Spleen (tissue), 11 donors: ENCODE results near the gene MFAP3L. TPM values are rescaled to one million over a fixed set of nuclear protein-coding genes. Genes with fewer than 3 reads are reported as not detected.

Experiments
- DNase-seq: peaks from one replicate; pipeline ENCODE4 v3.0.0-alpha.2; 2020
- H3K27ac ChIP-seq, 8 donors: fragments of 200-600 bp; sonication (generic) in 7 of 8; 1 replicate in 4 of 8; 2 replicates in 4 of 8; pipeline versions ENCODE4 v1.5.0 to v1.8.0; 2016 to 2021; ENCODE audit warnings: inconsistent platforms in 4 of 8, mild to moderate bottlenecking in 4 of 8, moderate library complexity in 1 of 8
- H3K27me3 ChIP-seq, 7 donors: fragments of 200-600 bp; sonication (generic) in 6 of 7; replicated peaks in 1 of 7; 1 replicate in 4 of 7; 2 replicates in 3 of 7; pipeline versions ENCODE4 v1.5.0 to v1.8.0; 2016 to 2021; ENCODE audit warnings: inconsistent platforms in 3 of 7, mild to moderate bottlenecking in 1 of 7
- H3K36me3 ChIP-seq, 6 donors: fragments of 200-600 bp; sonication (generic) in 5 of 6; 1 replicate in 4 of 6; 2 replicates in 2 of 6; pipeline versions ENCODE4 v1.5.0 to v1.8.0; 2016 to 2021; ENCODE audit warnings: inconsistent platforms in 2 of 6
- H3K4me1 ChIP-seq, 6 donors: fragments of 200-600 bp; sonication (generic) in 5 of 6; 1 replicate in 3 of 6; 2 replicates in 3 of 6; pipeline versions ENCODE4 v1.5.0 to v1.8.0; 2016 to 2021; ENCODE audit warnings: inconsistent platforms in 3 of 6
- H3K4me3 ChIP-seq, 8 donors: fragments of 200-600 bp; sonication (generic) in 7 of 8; 1 replicate in 4 of 8; 2 replicates in 4 of 8; pipeline versions ENCODE4 v1.5.0 to v1.8.0; 2016 to 2021; ENCODE audit warnings: inconsistent platforms in 4 of 8, mild to moderate bottlenecking in 4 of 8, moderate library complexity in 2 of 8
- H3K9me3 ChIP-seq, 8 donors: fragments of 200-600 bp; sonication (generic) in 7 of 8; 1 replicate in 4 of 8; 2 replicates in 4 of 8; pipeline versions ENCODE4 v1.5.0 to v1.8.0; 2016 to 2021; ENCODE audit warnings: inconsistent platforms in 4 of 8
- POLR2A ChIP-seq, 3 donors: fragments of 450-650 bp; IDR thresholded peaks; one replicate each; pipeline ENCODE4 v1.5.1; 2017; ENCODE audit warnings: antibody characterized with exemption in 3 of 3, mild to moderate bottlenecking in 1 of 3
- POLR2AphosphoS5 ChIP-seq, 3 donors: sonication (generic); formaldehyde crosslinking; IDR thresholded peaks; one replicate each; pipeline ENCODE4 v1.5.1; 2017; ENCODE audit warnings: antibody characterized with exemption in 3 of 3
- WGBS, 5 donors: extraction: QIAGEN DNeasy Blood & Tissue Kit in 3 of 5; methylation state at CpG; one replicate each; pipeline versions ENCODE4 v1.1.5 to v1.1.7; 2013 to 2018; 5-methylcytosine and 5-hydroxymethylcytosine counted together
- intact Hi-C: fragments of 100-400 bp; cut with DNase I; formaldehyde crosslinking; loops from one replicate; pipeline ENCODE4 v1.15.0; 2023; ENCODE audit warnings: low total_unique reads
- polyA plus RNA-seq, 3 donors: library from polyadenylated mRNA; stranded (reverse); fragments of 200-250 nt; gene quantifications; one replicate each; pipeline ENCODE4 v1.2.1, GENCODE V29; 2013
- total RNA-seq, 7 donors: library from RNA; depleted of rRNA in 3 of 7; stranded (reverse); fragments of >200 nt in 3 of 7; fragmentation: NEBNext Ultra II Directional in 4 of 7; extraction: Animal tissue kit (Norgen Biotek cat#: 25700) in 4 of 7; gene quantifications; one replicate each; pipeline versions ENCODE4 v1.1.0 to v1.2.1, GENCODE V29; 2016 to 2021
- TF ChIP-seq, protein P1 (sequence below), 11 experiments: fragments of 200-600 bp in 7 of 11; fragments of 450-650 bp in 4 of 11; sonication (generic) in 4 of 11; IDR thresholded peaks in 8 of 11; conservative IDR thresholded peaks in 3 of 11; 1 replicate in 7 of 11; 2 replicates in 4 of 11; pipeline versions ENCODE4 v1.4.0 to v1.8.0; 2016 to 2021; ENCODE audit warnings: antibody characterized with exemption in 11 of 11, inconsistent platforms in 4 of 11, mild to moderate bottlenecking in 1 of 11
- donor health status: healthy with polysubstance abuse.
- donor health status: DM: no; HTN: no; CAD: no; lungs with moderate emphysema.
- donor health status: DM: no; HTN: no; CAD: no.
- donor health status: Bipolar disorder and iron deficiency.
- donor health status: healthy.
- donor health status: DM: no; HTN: no; CAD: no.
- donor health status: DM: yes; HTN: yes; CAD: no.

The MFAP3L gene
- total and polyA plus RNA-seq, 10 donors = 0.35 to 14.3 (median 5.4) TPM

GRCh38 chr4:169956091-169956843 lies 69.9 kb downstream of the MFAP3L start:
- Histone ChIP-seq H3K4me3 (no peak overlapping the region), H3K36me3 (no peaks in the 10 kb centered on the region), H3K4me1 (peaks cover 0 to 10% (median 2%) of the 10 kb centered on the region in 6 donors), H3K9me3 (no peaks in the 10 kb centered on the region), H3K27ac (no peak overlapping the region), H3K27me3 (no peaks in the 10 kb centered on the region)
- intact Hi-C loops = no loop called here
- TF ChIP-seq POLR2A (IDR thresholded peaks at IDR 0.05) (no peak), POLR2AphosphoS5 (IDR thresholded peaks at IDR 0.05) (no peak)
- TF ChIP-seq, protein P1, sequence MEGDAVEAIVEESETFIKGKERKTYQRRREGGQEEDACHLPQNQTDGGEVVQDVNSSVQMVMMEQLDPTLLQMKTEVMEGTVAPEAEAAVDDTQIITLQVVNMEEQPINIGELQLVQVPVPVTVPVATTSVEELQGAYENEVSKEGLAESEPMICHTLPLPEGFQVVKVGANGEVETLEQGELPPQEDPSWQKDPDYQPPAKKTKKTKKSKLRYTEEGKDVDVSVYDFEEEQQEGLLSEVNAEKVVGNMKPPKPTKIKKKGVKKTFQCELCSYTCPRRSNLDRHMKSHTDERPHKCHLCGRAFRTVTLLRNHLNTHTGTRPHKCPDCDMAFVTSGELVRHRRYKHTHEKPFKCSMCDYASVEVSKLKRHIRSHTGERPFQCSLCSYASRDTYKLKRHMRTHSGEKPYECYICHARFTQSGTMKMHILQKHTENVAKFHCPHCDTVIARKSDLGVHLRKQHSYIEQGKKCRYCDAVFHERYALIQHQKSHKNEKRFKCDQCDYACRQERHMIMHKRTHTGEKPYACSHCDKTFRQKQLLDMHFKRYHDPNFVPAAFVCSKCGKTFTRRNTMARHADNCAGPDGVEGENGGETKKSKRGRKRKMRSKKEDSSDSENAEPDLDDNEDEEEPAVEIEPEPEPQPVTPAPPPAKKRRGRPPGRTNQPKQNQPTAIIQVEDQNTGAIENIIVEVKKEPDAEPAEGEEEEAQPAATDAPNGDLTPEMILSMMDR (IDR thresholded peaks at IDR 0.05 in 8 of 11, conservative IDR thresholded peaks at IDR 0.05 in 3 of 11) = no peak
- DNase-seq = no peak
- 72 to 93% (median 81%) methylated on average over 5 of the region's 5 CpGs for WGBS, 5 donors

- Histone ChIP-seq H3K4me3 (no peak overlapping the region), H3K36me3 (no peaks in the 10 kb centered on the region), H3K27ac (no peak overlapping the region), H3K4me1 (peaks cover 0 to 10% (median 2%) of the 10 kb centered on the region in 6 donors), H3K9me3 (no peaks in the 10 kb centered on the region), H3K27me3 (no peaks in the 10 kb centered on the region)
- WGBS, 5 donors = 73 to 93% (median 85%) methylated on average over 5 of the region's 5 CpGs
- TF ChIP-seq, protein P1 (IDR thresholded peaks at IDR 0.05 in 8 of 11, conservative IDR thresholded peaks at IDR 0.05 in 3 of 11) = no peak
- TF ChIP-seq POLR2AphosphoS5 (IDR thresholded peaks at IDR 0.05) (no peak), POLR2A (IDR thresholded peaks at IDR 0.05) (no peak)
- DNase-seq = no peak
- intact Hi-C loops = no loop called here
Measured at GRCh38 chr4:169955521-169955920, 70.7 kb downstream of the MFAP3L start.

- DNase-seq = no peak
- H3K4me3 ChIP-seq = no peak overlapping the region
- H3K9me3 ChIP-seq = no peaks in the 10 kb centered on the region
- H3K27me3 ChIP-seq = no peaks in the 10 kb centered on the region
- WGBS, 5 donors = 15 to 35% (median 19%) methylated on average over 4 of the region's 4 CpGs
- peaks cover 0 to 10% (median 2%) of the 10 kb centered on the region in 6 donors for H3K4me1 ChIP-seq
- H3K27ac ChIP-seq = no peak overlapping the region
- no peak for TF ChIP-seq POLR2AphosphoS5 (IDR thresholded peaks at IDR 0.05)
- no peak for TF ChIP-seq POLR2A (IDR thresholded peaks at IDR 0.05)
- TF ChIP-seq, protein P1 (IDR thresholded peaks at IDR 0.05 in 8 of 11, conservative IDR thresholded peaks at IDR 0.05 in 3 of 11) = no peak
- intact Hi-C loops = no loop called here
- H3K36me3 ChIP-seq = no peaks in the 10 kb centered on the region
Measured at GRCh38 chr4:169952236-169953002, 73.8 kb downstream of the MFAP3L start.

DNA sequence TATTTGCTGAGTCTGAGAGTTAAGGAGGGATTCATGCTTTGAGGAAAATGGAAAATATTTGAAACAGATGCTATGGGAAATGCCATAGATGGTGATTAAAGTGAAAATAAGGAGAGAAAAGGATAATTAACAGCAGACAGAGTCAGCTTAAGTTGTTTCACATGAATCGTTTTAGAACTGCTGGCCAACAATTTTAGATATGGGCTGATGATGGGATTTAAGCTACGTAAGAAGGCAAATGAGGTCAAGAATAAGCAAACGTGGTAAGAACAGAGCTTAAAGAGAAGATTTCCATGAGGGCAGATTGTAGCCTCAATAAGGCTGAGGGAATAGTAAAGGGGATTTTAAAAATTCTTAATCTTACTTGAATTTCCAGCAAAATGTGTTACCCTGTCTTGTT lies 77.9 kb downstream of the MFAP3L start:
- intact Hi-C loops = no loop called here
- TF ChIP-seq POLR2A (IDR thresholded peaks at IDR 0.05) (no peak), POLR2AphosphoS5 (IDR thresholded peaks at IDR 0.05) (no peak)
- TF ChIP-seq, protein P1 (IDR thresholded peaks at IDR 0.05 in 8 of 11, conservative IDR thresholded peaks at IDR 0.05 in 3 of 11) = no peak
- 67 to 90% (median 73%) methylated on average over 3 of the region's 3 CpGs for WGBS, 5 donors
- no peak for DNase-seq
- Histone ChIP-seq H3K9me3 (no peaks in the 10 kb centered on the region), H3K27me3 (no peaks in the 10 kb centered on the region), H3K4me1 (peaks cover 0 to 10% (median 2%) of the 10 kb centered on the region in 6 donors), H3K36me3 (no peaks in the 10 kb centered on the region), H3K27ac (no peak overlapping the region), H3K4me3 (no peak overlapping the region)
